ENCODE measurements around the gene RNF20.

- TF ChIP-seq, protein P1, sequence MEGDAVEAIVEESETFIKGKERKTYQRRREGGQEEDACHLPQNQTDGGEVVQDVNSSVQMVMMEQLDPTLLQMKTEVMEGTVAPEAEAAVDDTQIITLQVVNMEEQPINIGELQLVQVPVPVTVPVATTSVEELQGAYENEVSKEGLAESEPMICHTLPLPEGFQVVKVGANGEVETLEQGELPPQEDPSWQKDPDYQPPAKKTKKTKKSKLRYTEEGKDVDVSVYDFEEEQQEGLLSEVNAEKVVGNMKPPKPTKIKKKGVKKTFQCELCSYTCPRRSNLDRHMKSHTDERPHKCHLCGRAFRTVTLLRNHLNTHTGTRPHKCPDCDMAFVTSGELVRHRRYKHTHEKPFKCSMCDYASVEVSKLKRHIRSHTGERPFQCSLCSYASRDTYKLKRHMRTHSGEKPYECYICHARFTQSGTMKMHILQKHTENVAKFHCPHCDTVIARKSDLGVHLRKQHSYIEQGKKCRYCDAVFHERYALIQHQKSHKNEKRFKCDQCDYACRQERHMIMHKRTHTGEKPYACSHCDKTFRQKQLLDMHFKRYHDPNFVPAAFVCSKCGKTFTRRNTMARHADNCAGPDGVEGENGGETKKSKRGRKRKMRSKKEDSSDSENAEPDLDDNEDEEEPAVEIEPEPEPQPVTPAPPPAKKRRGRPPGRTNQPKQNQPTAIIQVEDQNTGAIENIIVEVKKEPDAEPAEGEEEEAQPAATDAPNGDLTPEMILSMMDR (conservative IDR thresholded peaks at IDR 0.05; ENCODE audit: low read length) = no peak
- no peak for TF ChIP-seq EZH2phosphoT487 (IDR thresholded peaks at IDR 0.05; ENCODE audit: borderline replicate concordance)
Measured at GRCh38 chr9:101590901-101591300, 57.2 kb downstream of the RNF20 start.
